ENCODE data around the gene WBP2. TPM values are rescaled to one million over a fixed set of nuclear protein-coding genes. Genes with fewer than 3 reads are reported as not detected.
"Not testable (repeated sequence)": the region's sequence is repeated elsewhere in the genome, so short reads cannot be mapped to it uniquely, and the experiment has no call there.

Gene WBP2
- total RNA-seq, 4 donors from 2014 or later = 129 to 259 (median 148) TPM

DNA sequence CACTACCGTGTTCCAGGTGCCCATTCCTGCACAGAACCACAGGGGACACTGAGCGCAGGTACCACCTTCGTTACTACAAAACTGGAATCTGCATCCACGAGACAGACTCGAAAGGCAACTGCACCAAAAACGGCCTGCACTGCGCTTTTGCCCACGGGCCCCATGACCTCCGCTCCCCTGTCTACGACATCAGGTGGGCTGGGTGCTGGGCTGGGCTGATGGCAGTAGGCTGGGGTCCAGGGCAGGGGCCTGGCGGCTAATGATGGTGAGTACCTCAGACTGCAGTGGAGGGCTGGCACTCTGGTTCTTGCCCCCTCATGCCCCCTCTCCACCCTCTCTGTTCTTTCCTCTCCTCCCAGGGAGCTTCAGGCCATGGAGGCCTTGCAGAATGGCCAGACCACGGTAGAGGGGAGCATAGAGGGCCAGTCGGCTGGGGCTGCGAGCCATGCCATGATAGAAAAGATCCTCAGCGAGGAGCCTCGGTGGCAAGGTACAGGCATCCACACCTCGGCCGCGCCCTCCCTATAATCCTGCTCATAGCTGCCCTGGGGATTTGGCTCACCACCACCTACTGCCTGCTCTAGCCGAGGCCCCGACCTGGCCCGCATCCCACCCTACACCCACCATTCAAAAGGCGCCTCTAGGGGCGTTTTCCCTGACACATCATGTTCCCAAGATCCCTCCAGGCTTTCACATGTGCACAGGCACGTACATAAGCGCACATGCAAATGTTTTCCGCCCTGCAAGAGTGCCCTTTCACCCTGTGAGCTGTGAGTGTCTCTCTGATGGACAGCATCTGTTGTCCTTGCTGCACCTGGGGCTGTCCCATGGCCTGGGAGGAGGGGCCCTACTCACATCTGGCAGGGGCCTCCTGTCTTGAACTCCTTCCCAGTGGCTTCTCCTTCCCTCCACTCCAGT is 42.8 kb downstream of the WBP2 start:
- ATAC-seq (no peak), DNase-seq (no peak)
- TF ChIP-seq, protein P1, sequence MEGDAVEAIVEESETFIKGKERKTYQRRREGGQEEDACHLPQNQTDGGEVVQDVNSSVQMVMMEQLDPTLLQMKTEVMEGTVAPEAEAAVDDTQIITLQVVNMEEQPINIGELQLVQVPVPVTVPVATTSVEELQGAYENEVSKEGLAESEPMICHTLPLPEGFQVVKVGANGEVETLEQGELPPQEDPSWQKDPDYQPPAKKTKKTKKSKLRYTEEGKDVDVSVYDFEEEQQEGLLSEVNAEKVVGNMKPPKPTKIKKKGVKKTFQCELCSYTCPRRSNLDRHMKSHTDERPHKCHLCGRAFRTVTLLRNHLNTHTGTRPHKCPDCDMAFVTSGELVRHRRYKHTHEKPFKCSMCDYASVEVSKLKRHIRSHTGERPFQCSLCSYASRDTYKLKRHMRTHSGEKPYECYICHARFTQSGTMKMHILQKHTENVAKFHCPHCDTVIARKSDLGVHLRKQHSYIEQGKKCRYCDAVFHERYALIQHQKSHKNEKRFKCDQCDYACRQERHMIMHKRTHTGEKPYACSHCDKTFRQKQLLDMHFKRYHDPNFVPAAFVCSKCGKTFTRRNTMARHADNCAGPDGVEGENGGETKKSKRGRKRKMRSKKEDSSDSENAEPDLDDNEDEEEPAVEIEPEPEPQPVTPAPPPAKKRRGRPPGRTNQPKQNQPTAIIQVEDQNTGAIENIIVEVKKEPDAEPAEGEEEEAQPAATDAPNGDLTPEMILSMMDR (IDR thresholded peaks at IDR 0.05 in 4 of 5, conservative IDR thresholded peaks at IDR 0.05 in 1 of 5) = no peak
- no peak for TF ChIP-seq POLR2A (IDR thresholded peaks at IDR 0.05)
- Histone ChIP-seq H3K27ac (no peak overlapping the region), H3K9me3 (no peaks in the 10 kb centered on the region), H3K4me1 (peaks cover 22 to 24% of the 10 kb centered on the region in 2 donors), H3K36me3 (peaks cover 0 to 65% of the 10 kb centered on the region in 2 donors), H3K4me3 (no peak overlapping the region), H3K27me3 (no peaks in the 10 kb centered on the region)
- in situ Hi-C loops (cut with MboI; ENCODE audit: low sequenced_read_pairs in 4 of 4) (no loop called here), intact Hi-C loops (cut with DNase I; ENCODE audit: low total_unique reads) (no loop called here)

DNA sequence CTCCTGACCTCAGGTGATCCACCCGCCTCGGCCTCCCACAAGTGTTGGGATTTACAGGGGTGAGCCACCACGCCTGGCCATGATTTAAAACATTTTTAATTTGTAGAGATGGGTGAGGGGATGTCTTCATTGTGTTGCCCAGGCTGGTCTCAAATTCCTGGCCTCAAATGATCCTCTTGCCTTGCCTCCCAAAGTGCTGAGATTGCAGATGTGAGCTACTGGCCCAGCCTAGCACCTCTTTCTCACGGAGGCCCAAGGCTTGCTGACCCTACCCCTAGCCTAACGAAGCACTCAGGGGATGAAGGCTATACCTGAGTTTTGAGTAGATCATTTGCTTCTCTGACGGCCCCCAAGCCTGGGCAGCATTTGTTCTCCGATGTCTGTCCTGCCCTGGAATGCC is 44.0 kb downstream of the WBP2 start:
- TF ChIP-seq, protein P1 (IDR thresholded peaks at IDR 0.05 in 4 of 5, conservative IDR thresholded peaks at IDR 0.05 in 1 of 5) = no peak
- no peak for TF ChIP-seq POLR2A (IDR thresholded peaks at IDR 0.05)
- no peaks in the 10 kb centered on the region for H3K9me3 ChIP-seq
- peaks cover 22 to 24% of the 10 kb centered on the region in 2 donors for H3K4me1 ChIP-seq
- DNase-seq (no peak), ATAC-seq (no peak)
- no peak overlapping the region for H3K27ac ChIP-seq
- no peak overlapping the region for H3K4me3 ChIP-seq
- intact Hi-C loops (cut with DNase I; ENCODE audit: low total_unique reads) (no loop called here), in situ Hi-C loops (cut with MboI; ENCODE audit: low sequenced_read_pairs in 4 of 4) (no loop called here)
- H3K27me3 ChIP-seq = no peaks in the 10 kb centered on the region
- peaks cover 0 to 54% of the 10 kb centered on the region in 2 donors for H3K36me3 ChIP-seq

DNA sequence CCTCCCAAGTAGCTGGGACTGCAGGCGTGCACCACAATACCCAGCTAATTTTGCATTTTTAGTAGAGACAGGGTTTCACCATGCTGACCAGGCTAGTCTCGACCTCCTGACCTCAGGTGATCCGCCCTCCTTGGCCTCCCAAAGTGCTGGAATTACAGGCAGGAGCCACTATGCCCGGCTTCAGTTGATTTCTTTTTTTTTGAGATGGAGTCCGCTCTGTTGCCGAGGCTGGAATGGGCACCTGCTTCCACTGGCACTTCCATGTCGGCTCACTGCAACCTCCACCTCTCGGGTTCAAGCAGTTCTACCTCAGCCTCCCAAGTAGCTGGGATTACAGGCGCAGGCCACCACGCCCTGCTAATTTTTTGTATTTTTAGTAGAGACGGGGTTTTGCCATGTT is 44.4 kb downstream of the WBP2 start:
- Histone ChIP-seq H3K36me3 (peaks cover 0 to 51% of the 10 kb centered on the region in 2 donors), H3K4me1 (peaks cover 22 to 24% of the 10 kb centered on the region in 2 donors), H3K27ac (peak overlapping the region in 1 of 4 donors; percentile 81)
- ATAC-seq; H3K4me3 ChIP-seq; H3K9me3 ChIP-seq; DNase-seq; H3K27me3 ChIP-seq; intact Hi-C loops (cut with DNase I; ENCODE audit: low total_unique reads); in situ Hi-C loops (cut with MboI; ENCODE audit: low sequenced_read_pairs in 4 of 4): not testable (repeated sequence)

- no peaks in the 10 kb centered on the region for H3K27me3 ChIP-seq
- H3K27ac ChIP-seq = peak overlapping the region; percentile 79 to 91 (median 82)
- in situ Hi-C loops (cut with MboI; ENCODE audit: low sequenced_read_pairs in 4 of 4) = no loop called here
- ATAC-seq (no peak), DNase-seq (peak in 1 of 2 donors; percentile 24)
- H3K4me1 ChIP-seq = peaks cover 22 to 24% of the 10 kb centered on the region in 2 donors
- H3K9me3 ChIP-seq = no peaks in the 10 kb centered on the region
- peaks cover 0 to 46% of the 10 kb centered on the region in 2 donors for H3K36me3 ChIP-seq
- intact Hi-C loops (cut with DNase I; ENCODE audit: low total_unique reads) = no loop called here
- H3K4me3 ChIP-seq = no peak overlapping the region
- TF ChIP-seq, protein P1 (IDR thresholded peaks at IDR 0.05 in 4 of 5, conservative IDR thresholded peaks at IDR 0.05 in 1 of 5) = no peak
- TF ChIP-seq POLR2A (IDR thresholded peaks at IDR 0.05) = no peak
These were observed 44.9 kb downstream of the WBP2 start for GRCh38 chr17:75810216-75810615.

DNA sequence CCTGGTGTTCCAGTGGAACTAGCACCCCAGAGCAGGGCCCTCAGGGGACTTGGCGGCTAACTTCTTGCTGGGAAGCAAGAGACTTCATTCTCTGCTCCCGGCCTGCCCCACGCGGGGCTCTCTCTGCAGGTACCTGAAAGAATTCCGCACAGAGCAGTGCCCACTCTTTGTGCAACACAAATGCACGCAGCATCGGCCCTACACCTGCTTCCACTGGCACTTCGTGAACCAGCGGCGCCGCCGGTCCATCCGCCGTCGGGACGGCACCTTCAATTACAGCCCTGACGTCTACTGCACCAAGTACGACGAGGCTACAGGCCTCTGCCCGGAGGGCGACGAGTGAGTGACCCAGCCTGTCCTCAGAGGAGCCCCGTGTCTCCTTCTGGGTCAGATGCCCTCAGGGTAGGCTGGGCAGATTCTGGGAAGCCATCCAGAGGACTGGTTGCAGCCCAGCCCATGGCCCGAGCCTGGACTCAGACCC is 45.5 kb downstream of the WBP2 start:
- ATAC-seq = peak; percentile 5
- peak in 1 of 2 donors; percentile 19 for DNase-seq
- intact Hi-C loops (cut with DNase I; ENCODE audit: low total_unique reads) = loop anchor here (1.0 kb wide), 1 partner anchor 24 kb away; no protein-coding TSS in a partner anchor
- Histone ChIP-seq H3K27me3 (no peaks in the 10 kb centered on the region), H3K4me1 (peaks cover 22 to 24% of the 10 kb centered on the region in 2 donors), H3K36me3 (peaks cover 0 to 41% of the 10 kb centered on the region in 2 donors), H3K4me3 (no peak overlapping the region), H3K9me3 (no peaks in the 10 kb centered on the region), H3K27ac (peak overlapping the region; percentile 79 to 91 (median 82))
- in situ Hi-C loops (cut with MboI; ENCODE audit: low sequenced_read_pairs in 4 of 4) = no loop called here
- no peak for TF ChIP-seq POLR2A (IDR thresholded peaks at IDR 0.05)
- TF ChIP-seq, protein P1 (IDR thresholded peaks at IDR 0.05 in 4 of 5, conservative IDR thresholded peaks at IDR 0.05 in 1 of 5) = no peak
